ENCODE measurements around the gene KRTAP1-3.
"Not testable (repeated sequence)": the region's sequence is repeated elsewhere in the genome, so short reads cannot be mapped to it uniquely, and the experiment has no call there.

KRTAP1-3 gene

GRCh38 chr17:41058741-41059140 is 24.1 kb upstream of the KRTAP1-3 start:
- TF ChIP-seq CTCF (IDR thresholded peaks at IDR 0.05) (no peak), ZFX (IDR thresholded peaks at IDR 0.05; ENCODE audit: borderline replicate concordance) (no peak)
- H3K27ac ChIP-seq = no peak overlapping the region

GRCh38 chr17:41057547-41057946 is 22.9 kb upstream of the KRTAP1-3 start:
- no peak overlapping the region for H3K27ac ChIP-seq
- no peak for TF ChIP-seq CTCF (IDR thresholded peaks at IDR 0.05)

- not testable (repeated sequence) for H3K27ac ChIP-seq
These were observed 20.5 kb upstream of the KRTAP1-3 start, which contains the start of gene KRTAP2-2 for GRCh38 chr17:41055130-41055529. Gene KRTAP2-2 (minus strand): TSS chr17:41055230. CDS start chr17:41055211, 19 bp downstream.

- H3K27ac ChIP-seq = not testable (repeated sequence)
These were observed 19.9 kb upstream of the KRTAP1-3 start for GRCh38 chr17:41054556-41054955.

GRCh38 chr17:41054025-41054424 is 19.4 kb upstream of the KRTAP1-3 start:
- no peak overlapping the region for H3K27ac ChIP-seq
- TF ChIP-seq ZFX (IDR thresholded peaks at IDR 0.05; ENCODE audit: borderline replicate concordance) (no peak), CTCF (IDR thresholded peaks at IDR 0.05) (no peak)

- TF ChIP-seq CTCF (IDR thresholded peaks at IDR 0.05) = no peak
- no peak for TF ChIP-seq ZFX (IDR thresholded peaks at IDR 0.05; ENCODE audit: borderline replicate concordance)
- no peak overlapping the region for H3K27ac ChIP-seq
These were observed 17.9 kb upstream of the KRTAP1-3 start for GRCh38 chr17:41052566-41052965.

GRCh38 chr17:41049110-41049509 is 14.4 kb upstream of the KRTAP1-3 start:
- TF ChIP-seq CTCF (IDR thresholded peaks at IDR 0.05) (no peak), ZFX (IDR thresholded peaks at IDR 0.05; ENCODE audit: borderline replicate concordance) (no peak)
- no peak overlapping the region for H3K27ac ChIP-seq

GRCh38 chr17:41048441-41048840 is 13.8 kb upstream of the KRTAP1-3 start:
- no peak overlapping the region for H3K27ac ChIP-seq
- TF ChIP-seq CTCF (IDR thresholded peaks at IDR 0.05) (no peak), ZFX (IDR thresholded peaks at IDR 0.05; ENCODE audit: borderline replicate concordance) (no peak)

- H3K27ac ChIP-seq = not testable (repeated sequence)
These were observed 12.2 kb upstream of the KRTAP1-3 start, which contains the start of gene KRTAP2-1 for GRCh38 chr17:41046735-41047465. Gene KRTAP2-1 (minus strand): TSS chr17:41047316. CDS start chr17:41047267, 49 bp downstream.

Data from 22Rv1 (cell line).